Stimulated activated CD4-positive, alpha-beta T cell treated with anti-CD3 and anti-CD28 coated beads, Interleukin-15, amount 100 ng/mL, for 24 hours (primary cell): ENCODE measurements around the gene KHDC4.
A peak's percentile ranks its signal among the peaks of the same experiment; 100 is the strongest.

Source experiments
- DNase-seq: peaks from one replicate; pipeline ENCODE4 v3.0.0-alpha.2; 2020

KHDC4 gene

GRCh38 chr1:155934097-155934935 lies at the start of gene KHDC4:
Gene KHDC4, minus strand, starts transcription at chr1:155934413. Its CDS starts 40 bp downstream, at chr1:155934373.
- peak; percentile 95 for DNase-seq

GRCh38 chr1:155983191-155984024 lies 49.2 kb upstream of the KHDC4 start:
- DNase-seq = no peak

DNA sequence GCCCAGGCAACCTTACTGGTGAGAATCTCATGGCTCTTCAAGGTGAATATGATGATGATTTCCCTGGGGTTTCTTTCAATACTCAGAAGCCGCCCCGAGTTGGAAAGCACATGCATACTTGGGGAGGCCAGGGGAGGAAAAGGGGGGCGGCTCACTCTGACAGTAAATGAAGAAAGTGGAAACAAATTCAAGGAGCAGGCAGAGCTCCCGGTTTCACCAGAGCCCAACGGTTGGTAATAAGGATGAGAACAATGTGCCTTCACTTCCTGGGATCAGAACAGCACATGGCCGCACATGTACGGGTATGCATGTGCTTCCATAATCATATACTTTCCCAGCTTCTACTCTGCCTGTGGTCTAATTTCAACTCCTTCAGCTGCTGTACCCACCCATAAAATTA lies 47.9 kb upstream of the KHDC4 start:
- DNase-seq = no peak

GRCh38 chr1:155981266-155982088 lies 47.3 kb upstream of the KHDC4 start:
- no peak for DNase-seq

DNA sequence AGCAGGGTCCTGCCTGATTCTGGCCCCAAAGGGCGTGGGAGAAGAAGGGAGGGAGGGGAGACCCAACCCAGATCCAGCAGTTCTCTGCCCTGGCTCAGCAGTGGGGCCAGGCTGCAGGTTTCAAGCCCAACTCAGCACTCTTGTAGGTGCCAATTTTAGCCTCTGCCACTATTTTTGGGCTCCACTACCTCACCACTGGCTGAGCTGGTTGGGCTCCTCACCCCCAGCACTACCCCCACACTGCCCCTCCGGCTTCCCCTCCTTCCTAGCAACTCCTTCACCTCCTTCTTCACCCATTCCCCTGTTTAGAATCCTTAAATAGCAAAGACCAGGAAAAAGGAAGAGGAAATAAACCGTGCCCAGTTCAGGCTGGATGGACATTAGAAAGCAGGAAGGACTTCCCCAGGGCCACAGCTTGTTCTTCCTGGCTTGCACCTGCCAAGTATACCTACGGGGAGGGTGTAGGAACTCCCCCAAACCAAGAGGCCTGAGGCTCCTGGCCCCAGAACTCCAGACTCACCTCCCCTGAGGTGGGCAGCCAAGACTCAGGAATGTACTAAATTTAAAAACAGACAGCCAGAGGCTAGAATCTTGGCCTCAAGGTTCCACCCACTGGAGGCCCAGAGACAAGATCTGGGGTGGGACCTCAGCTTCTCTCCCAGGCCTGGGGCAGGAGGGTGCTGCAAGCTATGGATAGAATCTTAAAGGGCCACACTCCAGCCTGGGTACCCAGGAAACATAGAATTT lies 45.6 kb upstream of the KHDC4 start:
- DNase-seq = peak; percentile 35

GRCh38 chr1:155978973-155979429 lies 44.8 kb upstream of the KHDC4 start:
- peak; percentile 36 for DNase-seq

DNA sequence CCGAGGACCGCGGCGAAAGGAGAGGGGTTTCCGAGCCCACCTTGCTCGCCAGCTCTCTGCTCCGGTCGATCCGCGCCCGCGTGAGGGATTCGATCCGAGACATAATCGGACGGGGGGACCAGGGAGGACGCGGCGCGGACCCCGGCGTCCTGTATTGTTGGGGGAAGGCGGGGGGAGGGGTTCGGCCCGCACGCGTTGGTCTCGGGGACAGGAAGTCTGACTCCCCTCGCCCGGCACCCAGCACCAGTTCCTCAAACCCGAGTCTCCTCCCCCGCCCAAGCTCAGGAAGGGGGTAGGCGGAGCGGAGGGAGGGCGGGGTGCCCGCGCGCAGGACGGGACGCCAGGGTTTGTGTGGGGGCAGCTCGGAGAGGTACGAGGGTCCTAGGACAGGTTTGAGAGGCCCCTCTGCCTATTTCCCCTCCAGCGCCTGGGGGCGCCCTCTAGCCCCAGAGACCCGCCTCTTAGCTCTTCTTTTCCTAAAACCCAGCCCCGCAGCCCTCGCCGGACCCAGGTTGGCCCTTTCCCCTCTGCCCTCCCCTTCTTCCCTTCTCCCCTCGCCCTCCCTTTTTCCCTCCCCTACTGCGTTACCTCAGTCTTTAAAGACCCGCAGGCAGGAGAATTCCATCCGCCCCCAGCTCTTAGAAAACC lies 44.2 kb upstream of the KHDC4 start, which contains the start of gene ARHGEF2:
Gene ARHGEF2, minus strand, starts transcription at position 223 of the 648 bp plus-strand sequence. Its CDS starts 120 bp downstream, at position 103.
- DNase-seq = peak; percentile 93

DNA sequence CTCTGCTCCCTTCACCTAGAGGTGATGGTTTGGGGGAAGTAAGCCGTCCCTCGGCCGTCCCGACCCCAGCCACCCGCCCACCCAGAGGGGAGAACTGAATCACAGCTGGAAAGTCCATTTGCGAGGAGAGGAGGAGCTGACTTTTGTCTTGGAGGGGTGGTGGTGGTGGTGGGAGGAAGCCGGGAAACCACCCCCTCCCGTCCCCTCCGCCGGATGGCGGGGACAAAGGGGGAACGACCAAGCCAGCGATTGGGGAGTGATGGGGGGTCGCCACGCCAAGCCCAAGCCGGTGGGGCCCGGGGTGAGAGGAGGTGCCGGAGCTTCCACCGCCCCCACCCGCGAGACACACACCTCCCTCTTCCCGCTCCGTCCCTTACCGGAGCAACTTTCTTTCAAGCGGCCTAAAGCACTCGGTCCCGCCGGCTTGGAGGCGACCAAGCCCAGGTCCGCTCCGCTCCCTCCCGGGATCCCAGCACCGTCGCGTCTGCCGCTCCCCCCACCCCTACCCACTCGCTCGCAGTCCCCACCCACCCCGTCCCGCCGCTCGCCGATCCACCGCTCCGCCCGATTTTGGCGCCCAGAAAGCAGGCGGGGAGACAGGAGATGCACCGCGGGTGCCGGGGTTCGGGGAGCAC lies 43.6 kb upstream of the KHDC4 start:
- DNase-seq = peak; percentile 83

DNA sequence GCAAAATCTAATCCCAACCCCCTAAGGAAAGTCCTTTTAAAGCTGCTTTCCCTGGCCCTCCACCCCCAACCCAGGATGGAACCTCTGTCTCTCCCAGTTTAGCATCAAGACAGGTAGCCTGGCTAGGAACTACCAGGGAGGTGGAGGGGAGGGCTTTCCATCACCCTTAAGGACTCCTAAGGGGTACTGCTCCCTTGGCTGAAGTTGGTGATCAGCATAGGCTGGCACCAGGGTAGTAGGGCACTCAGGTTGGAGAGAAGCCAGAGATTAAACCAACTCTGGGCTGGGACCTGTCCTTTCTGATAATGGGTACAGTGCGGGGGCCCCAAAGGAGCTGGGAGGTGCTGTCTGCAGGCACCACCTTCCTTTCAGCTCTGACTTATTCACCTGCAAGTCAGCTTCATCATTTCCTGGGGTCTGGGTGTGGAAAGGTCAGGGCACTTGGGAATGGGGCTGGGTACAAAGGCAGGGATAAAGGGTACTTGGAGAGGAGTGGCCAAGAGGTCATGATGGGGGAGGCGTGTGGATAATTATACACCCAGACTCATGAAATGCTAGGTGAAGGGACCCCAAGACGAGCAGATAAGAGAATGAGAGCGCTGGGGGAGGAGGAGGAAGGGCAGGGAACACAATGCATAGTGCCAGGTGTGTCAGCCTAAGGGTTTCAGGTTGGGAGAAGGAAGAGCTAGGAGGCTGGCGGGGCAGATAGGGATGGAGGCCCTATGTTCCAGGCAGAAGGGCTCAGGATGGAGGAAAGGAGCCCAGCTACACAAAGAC lies 42.9 kb upstream of the KHDC4 start:
- peak; percentile 36 for DNase-seq

DNA sequence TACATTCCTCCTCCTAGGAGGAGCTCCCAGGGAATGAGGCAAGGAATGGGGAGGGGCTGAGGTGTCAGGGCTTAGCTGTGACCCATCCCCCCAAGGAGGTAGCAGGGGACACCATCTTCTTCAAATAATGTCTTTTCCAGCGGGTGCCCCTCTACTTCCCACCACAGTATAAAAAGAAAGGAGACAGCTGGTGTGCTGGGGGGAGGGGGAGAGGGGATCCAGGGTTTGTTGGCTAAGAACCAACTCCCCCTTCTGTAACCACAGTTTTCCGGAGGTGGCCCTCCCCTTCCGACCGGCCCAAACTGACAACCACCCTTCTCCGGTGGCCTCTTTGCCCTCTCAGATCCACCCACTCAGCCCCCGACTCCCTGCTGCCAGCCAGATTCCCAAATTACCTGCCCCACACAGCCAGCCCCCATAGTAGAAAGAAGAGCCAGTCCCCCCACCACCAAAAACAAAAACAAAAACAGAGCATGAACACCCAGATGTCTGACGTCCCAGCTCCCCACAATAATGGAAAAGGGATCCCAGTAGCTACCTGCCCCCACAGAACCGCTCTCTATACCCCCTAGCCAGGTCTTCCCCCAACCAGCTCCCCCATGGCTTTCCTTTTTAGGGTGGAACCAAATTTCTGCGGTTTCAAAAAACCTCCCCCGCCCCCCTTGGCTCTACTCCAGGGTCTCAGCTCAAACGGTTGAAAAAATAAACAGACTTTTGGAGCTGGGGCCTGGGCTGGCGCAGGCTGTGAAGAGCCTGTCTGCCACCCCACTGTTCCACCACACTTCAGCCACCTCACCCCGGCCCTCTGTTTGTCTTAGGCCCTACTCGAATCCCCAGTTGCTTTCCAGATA lies 42.1 kb upstream of the KHDC4 start:
- peak; percentile 71 for DNase-seq

DNA sequence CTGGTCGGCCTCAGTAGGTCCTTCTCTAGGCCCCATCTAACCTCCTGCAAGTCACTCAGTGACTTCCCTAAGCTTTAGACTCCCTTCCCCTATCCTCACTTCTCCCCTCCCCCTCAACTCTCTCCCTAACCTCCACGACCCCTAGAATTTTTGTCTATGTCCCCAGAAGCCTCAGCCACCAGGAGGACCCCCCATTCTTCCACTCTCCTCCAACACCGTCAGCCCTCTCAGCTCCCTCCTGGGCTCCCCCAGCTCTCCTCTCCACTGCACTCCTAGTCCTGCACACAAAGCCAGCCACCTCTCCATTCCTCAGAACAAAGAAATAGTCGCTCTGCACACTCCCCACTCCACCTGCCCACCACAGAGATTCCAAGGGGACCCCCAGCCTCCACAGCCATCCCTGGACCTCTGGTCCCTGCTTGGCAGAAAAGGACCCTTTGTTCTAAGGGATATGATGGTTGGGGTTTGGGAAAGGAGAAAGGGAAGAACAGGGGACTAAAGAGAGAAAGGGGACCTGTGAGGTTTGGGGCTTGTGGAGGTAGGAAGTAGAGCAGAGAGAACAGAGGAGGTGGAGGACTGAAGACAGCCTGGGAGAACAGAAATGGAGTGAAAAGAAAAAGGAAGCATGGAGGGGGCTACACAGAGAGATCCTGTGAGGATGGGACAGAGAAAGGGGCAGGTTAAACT lies 41.3 kb upstream of the KHDC4 start:
- no peak for DNase-seq

GRCh38 chr1:155974208-155975115 lies 40.2 kb upstream of the KHDC4 start:
- DNase-seq = no peak

- no peak for DNase-seq
These were observed 39.5 kb upstream of the KHDC4 start for GRCh38 chr1:155973723-155974122.

GRCh38 chr1:155971910-155972809 lies 37.9 kb upstream of the KHDC4 start:
- no peak for DNase-seq

GRCh38 chr1:155970531-155971167 lies 36.4 kb upstream of the KHDC4 start:
- DNase-seq = peak; percentile 62

DNA sequence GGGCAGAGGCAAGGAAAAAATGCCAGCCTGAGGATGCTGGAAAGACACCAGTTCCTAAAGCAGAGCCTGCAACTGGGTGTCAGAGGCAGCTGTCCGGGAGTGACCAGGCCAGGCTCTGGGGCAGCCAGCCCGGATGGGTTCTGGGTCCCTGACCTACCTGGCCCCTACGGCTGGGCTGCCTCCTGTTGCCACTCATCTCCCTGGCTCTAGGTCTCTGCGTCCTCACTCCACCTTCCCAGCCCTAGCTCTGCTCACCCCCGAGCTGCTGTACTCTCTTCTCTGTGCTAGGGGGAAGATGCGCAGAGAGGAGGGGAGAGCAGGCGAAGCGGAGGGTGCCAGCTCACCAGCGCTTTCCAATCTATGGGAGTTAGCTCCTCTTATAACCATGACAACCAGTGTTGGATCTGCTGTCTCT lies 35.2 kb upstream of the KHDC4 start:
- no peak for DNase-seq
